Upper lobe of left lung (tissue), 4 donors: ENCODE results near the gene RAB24.

Experiments
- EP300 ChIP-seq, 4 donors: sonication (generic); formaldehyde crosslinking; IDR thresholded peaks; one replicate each; pipeline ENCODE4 v1.5.1; 2017; ENCODE audit warnings: antibody characterized with exemption in 4 of 4, control low read depth in 2 of 4
- POLR2A ChIP-seq, 4 donors: fragments of 450-650 bp; IDR thresholded peaks; one replicate each; pipeline ENCODE4 v1.5.1; 2016 to 2017; ENCODE audit warnings: antibody characterized with exemption in 4 of 4, mild to moderate bottlenecking in 2 of 4
- POLR2AphosphoS5 ChIP-seq, 2 donors: sonication (generic); formaldehyde crosslinking; IDR thresholded peaks; one replicate each; pipeline ENCODE4 v1.5.1; 2017; ENCODE audit warnings: antibody characterized with exemption in 2 of 2
- TF ChIP-seq, protein P1 (sequence below), 6 experiments: fragments of 450-650 bp in 4 of 6; fragments of 200-600 bp in 2 of 6; sonication (generic) in 2 of 6; IDR thresholded peaks; one replicate each; pipeline ENCODE4 v1.5.1; 2016 to 2019; ENCODE audit warnings: antibody characterized with exemption in 6 of 6

DNA sequence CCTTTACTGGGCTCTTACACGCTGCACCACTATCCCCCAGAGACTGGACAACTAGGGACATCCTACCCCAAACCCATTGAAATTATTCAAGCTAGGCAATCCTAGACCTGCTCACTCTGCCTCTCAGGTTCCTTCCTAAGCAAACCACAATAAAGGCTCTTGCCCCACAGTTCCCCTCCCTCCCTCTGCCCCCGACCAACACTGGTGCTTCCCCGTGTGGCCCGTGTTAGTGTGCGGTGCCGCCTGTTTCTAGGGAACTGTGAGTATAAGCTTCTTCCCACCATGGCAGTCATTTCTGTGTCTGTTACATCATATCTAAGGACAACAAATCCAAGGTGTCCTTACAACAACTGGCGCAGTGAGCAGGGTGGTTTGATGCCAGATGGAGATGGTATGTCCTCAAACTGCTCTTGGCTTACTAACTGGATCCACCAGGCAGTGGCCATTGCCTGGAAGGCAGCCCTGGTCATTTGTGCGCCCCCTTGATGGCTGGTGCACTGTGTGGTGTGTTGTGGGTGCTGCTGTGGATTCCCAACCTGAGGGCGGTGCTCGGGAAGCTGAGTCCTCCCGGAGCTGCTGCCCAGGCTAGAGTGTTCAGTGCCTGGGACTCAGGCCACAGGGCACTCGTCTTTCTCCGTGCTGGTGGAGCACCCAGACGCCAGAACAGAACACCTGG, 16.5 kb upstream of the RAB24 start:
- TF ChIP-seq, protein P1, sequence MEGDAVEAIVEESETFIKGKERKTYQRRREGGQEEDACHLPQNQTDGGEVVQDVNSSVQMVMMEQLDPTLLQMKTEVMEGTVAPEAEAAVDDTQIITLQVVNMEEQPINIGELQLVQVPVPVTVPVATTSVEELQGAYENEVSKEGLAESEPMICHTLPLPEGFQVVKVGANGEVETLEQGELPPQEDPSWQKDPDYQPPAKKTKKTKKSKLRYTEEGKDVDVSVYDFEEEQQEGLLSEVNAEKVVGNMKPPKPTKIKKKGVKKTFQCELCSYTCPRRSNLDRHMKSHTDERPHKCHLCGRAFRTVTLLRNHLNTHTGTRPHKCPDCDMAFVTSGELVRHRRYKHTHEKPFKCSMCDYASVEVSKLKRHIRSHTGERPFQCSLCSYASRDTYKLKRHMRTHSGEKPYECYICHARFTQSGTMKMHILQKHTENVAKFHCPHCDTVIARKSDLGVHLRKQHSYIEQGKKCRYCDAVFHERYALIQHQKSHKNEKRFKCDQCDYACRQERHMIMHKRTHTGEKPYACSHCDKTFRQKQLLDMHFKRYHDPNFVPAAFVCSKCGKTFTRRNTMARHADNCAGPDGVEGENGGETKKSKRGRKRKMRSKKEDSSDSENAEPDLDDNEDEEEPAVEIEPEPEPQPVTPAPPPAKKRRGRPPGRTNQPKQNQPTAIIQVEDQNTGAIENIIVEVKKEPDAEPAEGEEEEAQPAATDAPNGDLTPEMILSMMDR (IDR thresholded peaks at IDR 0.05), result no peak
- TF ChIP-seq POLR2A (IDR thresholded peaks at IDR 0.05), result no peak
- TF ChIP-seq POLR2AphosphoS5 (IDR thresholded peaks at IDR 0.05), result no peak
- TF ChIP-seq EP300 (IDR thresholded peaks at IDR 0.05), result no peak
